CD14-positive monocyte (primary cell): Measurements from ENCODE around the gene NLGN4Y. TPM values are rescaled to one million over a fixed set of nuclear protein-coding genes. Genes with fewer than 3 reads are reported as not detected.

Source experiments
- DNase-seq, 3 donors: peaks; one replicate each; pipeline ENCODE4 v3.0.0-alpha.2; 2011 to 2022
- H2AFZ ChIP-seq: 2 replicates; pipeline ENCODE4 v1.6.0; 2012; ENCODE audit warnings: mild to moderate bottlenecking, low read depth, low read length, inconsistent platforms; ENCODE audit not compliant: insufficient read depth, poor library complexity, severe bottlenecking
- H3K27ac ChIP-seq, 2 donors: 1 replicate in 1 of 2; 2 replicates in 1 of 2; pipeline ENCODE4 v1.5.1; 2012 to 2013; ENCODE audit warnings: low read length in 2 of 2, control low read depth in 1 of 2, inconsistent platforms in 1 of 2, low read depth in 1 of 2, mild to moderate bottlenecking in 1 of 2
- H3K27me3 ChIP-seq, 2 donors: one replicate each; pipeline versions ENCODE4 v1.6.0 to v1.6.1; 2011 to 2013; ENCODE audit warnings: low read length in 2 of 2; ENCODE audit not compliant: control insufficient read depth in 2 of 2, insufficient read depth in 2 of 2
- H3K36me3 ChIP-seq, 2 donors: replicated peaks in 1 of 2; 1 replicate in 1 of 2; 2 replicates in 1 of 2; pipeline versions ENCODE4 v1.5.1 to v1.6.1; 2012 to 2013; ENCODE audit warnings: low read length in 2 of 2, control low read depth in 1 of 2, inconsistent platforms in 1 of 2, mild to moderate bottlenecking in 1 of 2; ENCODE audit not compliant: insufficient read depth in 2 of 2, control insufficient read depth in 1 of 2
- H3K4me1 ChIP-seq, 2 donors: 1 replicate in 1 of 2; 2 replicates in 1 of 2; pipeline versions ENCODE4 v1.5.1 to v1.6.1; 2012 to 2013; ENCODE audit warnings: low read length in 2 of 2, control low read depth in 1 of 2, inconsistent platforms in 1 of 2, mild to moderate bottlenecking in 1 of 2, moderate library complexity in 1 of 2; ENCODE audit not compliant: insufficient read depth in 2 of 2, control insufficient read depth in 1 of 2
- H3K4me2 ChIP-seq: replicated peaks from 2 replicates; pipeline ENCODE3; 2012; ENCODE audit warnings: low read length, moderate library complexity, mild to moderate bottlenecking; ENCODE audit not compliant: poor library complexity, severe bottlenecking; ENCODE audit errors: extremely low read depth
- H3K4me3 ChIP-seq, 3 experiments: fragments of 200-600 bp in 1 of 3; sonication (generic) in 1 of 3; replicated peaks in 1 of 3; 1 replicate in 2 of 3; 2 replicates in 1 of 3; pipeline ENCODE4 v1.5.1; 2011 to 2013; ENCODE audit warnings: low read length in 3 of 3, mild to moderate bottlenecking in 3 of 3, control low read depth in 2 of 3, low read depth in 2 of 3, inconsistent platforms in 1 of 3, moderate library complexity in 1 of 3
- H3K79me2 ChIP-seq: 2 replicates; pipeline ENCODE4 v1.6.0; 2012; ENCODE audit warnings: mild to moderate bottlenecking, control low read depth, inconsistent platforms, low read length, moderate library complexity; ENCODE audit not compliant: insufficient read depth
- H3K9ac ChIP-seq: 2 replicates; pipeline ENCODE4 v1.6.0; 2017; ENCODE audit warnings: low read length, mild to moderate bottlenecking; ENCODE audit not compliant: insufficient read depth, poor library complexity, severe bottlenecking
- H3K9me3 ChIP-seq, 2 donors: replicated peaks in 1 of 2; 1 replicate in 1 of 2; 2 replicates in 1 of 2; pipeline versions ENCODE4 v1.5.1 to v1.6.1; 2012 to 2013; ENCODE audit warnings: low read length in 2 of 2, control low read depth in 1 of 2; ENCODE audit not compliant: control insufficient read depth in 1 of 2, insufficient read depth in 1 of 2
- H4K20me1 ChIP-seq: 2 replicates; pipeline ENCODE4 v1.6.0; 2012; ENCODE audit warnings: mild to moderate bottlenecking, low read length, control low read depth, moderate library complexity; ENCODE audit not compliant: insufficient read depth
- H3K27ac Mint-ChIP-seq, 7 donors: one replicate each; pipeline ENCODE4 v1.8.0; 2020; ENCODE audit warnings: mild to moderate bottlenecking in 7 of 7, mixed read lengths in 7 of 7, moderate library complexity in 6 of 7, inconsistent platforms in 2 of 7
- H3K27me3 Mint-ChIP-seq, 3 donors: one replicate each; pipeline ENCODE4 v1.8.0; 2021 to 2022; ENCODE audit warnings: low read depth in 3 of 3, mild to moderate bottlenecking in 3 of 3, mixed read lengths in 3 of 3, moderate library complexity in 3 of 3, inconsistent platforms in 1 of 3
- H3K36me3 Mint-ChIP-seq, 2 donors: one replicate each; pipeline ENCODE4 v1.8.0; 2020; ENCODE audit warnings: mixed read lengths in 2 of 2, inconsistent platforms in 1 of 2, mild to moderate bottlenecking in 1 of 2
- H3K4me1 Mint-ChIP-seq: one replicate; pipeline ENCODE4 v1.8.0; 2020; ENCODE audit warnings: mild to moderate bottlenecking, mixed read lengths
- H3K4me3 Mint-ChIP-seq, 2 donors: one replicate each; pipeline ENCODE4 v1.8.0; 2020; ENCODE audit warnings: mild to moderate bottlenecking in 2 of 2, mixed read lengths in 2 of 2, moderate library complexity in 1 of 2
- H3K9me3 Mint-ChIP-seq, 7 donors: one replicate each; pipeline ENCODE4 v1.8.0; 2020 to 2022; ENCODE audit warnings: mixed read lengths in 7 of 7, mild to moderate bottlenecking in 6 of 7, moderate library complexity in 6 of 7, inconsistent platforms in 2 of 7
- CTCF ChIP-seq: fragments of 200-600 bp; IDR thresholded peaks from one replicate; pipeline ENCODE4 v1.8.0; 2022; ENCODE audit warnings: antibody characterized with exemption, mild to moderate bottlenecking
- WGBS: methylation state at CpG from one replicate; pipeline ENCODE4 v1.1.5; 2013; ENCODE audit warnings: missing lambda C conversion rate; ENCODE audit not compliant: insufficient coverage; 5-methylcytosine and 5-hydroxymethylcytosine counted together
- intact Hi-C, 2 donors: fragments of 100-400 bp; cut with micrococcal nuclease; formaldehyde crosslinking; loops; one replicate each; pipeline versions ENCODE4 v1.15.0 to v1.15.1; 2023
- polyA plus RNA-seq, 3 donors: library from polyadenylated mRNA; depleted of rRNA in 1 of 3; unstranded in 2 of 3; stranded (reverse) in 1 of 3; fragments of 300-500 nt in 2 of 3; fragments of >200 nt in 1 of 3; fragmentation: Illumina TruSeq in 2 of 3; gene quantifications; 1 replicate in 2 of 3; 2 replicates in 1 of 3; pipeline ENCODE4 v1.2.3, GENCODE V29; 2012 to 2021

Gene NLGN4Y
- polyA plus RNA-seq, 3 donors = not detected

- Mint-ChIP-seq H3K9me3 (peaks cover 0 to 11% (median 0%) of the 10 kb centered on the region in 7 donors), H3K36me3 (no peaks in the 10 kb centered on the region), H3K27me3 (no peaks in the 10 kb centered on the region), H3K4me1 (no peaks in the 10 kb centered on the region), H3K27ac (no peak overlapping the region), H3K4me3 (no peak overlapping the region)
- no peak overlapping the region for H3K9ac ChIP-seq
- no peaks in the 10 kb centered on the region for H4K20me1 ChIP-seq
- H3K4me2 ChIP-seq = no peak overlapping the region
- DNase-seq = no peak
- H3K4me3 ChIP-seq = no peak overlapping the region
- intact Hi-C loops = no loop called here
- H3K4me1 ChIP-seq = no peaks in the 10 kb centered on the region
- no peak for TF ChIP-seq CTCF
- no peak overlapping the region for H2AFZ ChIP-seq
- no peaks in the 10 kb centered on the region for H3K27me3 ChIP-seq
- H3K79me2 ChIP-seq = no peaks in the 10 kb centered on the region
- no peak overlapping the region for H3K27ac ChIP-seq
- no CpG with 5 or more reads among the region's 4 CpGs for WGBS
- no peaks in the 10 kb centered on the region for H3K9me3 ChIP-seq
- no peaks in the 10 kb centered on the region for H3K36me3 ChIP-seq
Measured at GRCh38 chrY:14793104-14793503, 268.8 kb downstream of the NLGN4Y start.

- peaks cover 0 to 11% (median 0%) of the 10 kb centered on the region in 7 donors for H3K9me3 Mint-ChIP-seq
- H3K9ac ChIP-seq = no peak overlapping the region
- no peaks in the 10 kb centered on the region for H3K4me1 Mint-ChIP-seq
- DNase-seq = no peak
- H3K27me3 Mint-ChIP-seq = no peaks in the 10 kb centered on the region
- WGBS = no CpG with 5 or more reads among the region's 11 CpGs
- no peaks in the 10 kb centered on the region for H4K20me1 ChIP-seq
- H3K4me3 ChIP-seq = no peak overlapping the region
- no peaks in the 10 kb centered on the region for H3K36me3 ChIP-seq
- H3K4me1 ChIP-seq = no peaks in the 10 kb centered on the region
- H3K79me2 ChIP-seq = no peaks in the 10 kb centered on the region
- no peak overlapping the region for H3K4me3 Mint-ChIP-seq
- TF ChIP-seq CTCF = no peak
- H3K27ac Mint-ChIP-seq = no peak overlapping the region
- H3K4me2 ChIP-seq = no peak overlapping the region
- no peak overlapping the region for H3K27ac ChIP-seq
- no peaks in the 10 kb centered on the region for H3K9me3 ChIP-seq
- H3K27me3 ChIP-seq = no peaks in the 10 kb centered on the region
- H3K36me3 Mint-ChIP-seq = no peaks in the 10 kb centered on the region
- intact Hi-C loops = no loop called here
- H2AFZ ChIP-seq = no peak overlapping the region
Measured at GRCh38 chrY:14793674-14794073, 269.3 kb downstream of the NLGN4Y start.
